LNCaP clone FGC (cell line): ENCODE measurements around the gene NCOA4.
"Not testable (repeated sequence)": the region's sequence is repeated elsewhere in the genome, so short reads cannot be mapped to it uniquely, and the experiment has no call there.

Experiments
- DNase-seq: peaks from one replicate; pipeline ENCODE4 v3.0.0-alpha.2; 2011; ENCODE audit warnings: low read depth
- H3K4me3 ChIP-seq: 2 replicates; pipeline ENCODE4 v1.5.1; 2011; ENCODE audit warnings: mild to moderate bottlenecking, low read depth, low read length, control low read depth
- TF ChIP-seq, protein P1 (sequence below): IDR thresholded peaks from 2 replicates; pipeline ENCODE4 v1.5.1; 2012; ENCODE audit warnings: mild to moderate bottlenecking; ENCODE audit not compliant: control insufficient read depth, insufficient read depth; ENCODE audit errors: extremely low read depth

Gene NCOA4

GRCh38 chr10:46052057-46052790, 21.8 kb upstream of the NCOA4 start:
- H3K4me3 ChIP-seq, result no peak overlapping the region
- TF ChIP-seq, protein P1, sequence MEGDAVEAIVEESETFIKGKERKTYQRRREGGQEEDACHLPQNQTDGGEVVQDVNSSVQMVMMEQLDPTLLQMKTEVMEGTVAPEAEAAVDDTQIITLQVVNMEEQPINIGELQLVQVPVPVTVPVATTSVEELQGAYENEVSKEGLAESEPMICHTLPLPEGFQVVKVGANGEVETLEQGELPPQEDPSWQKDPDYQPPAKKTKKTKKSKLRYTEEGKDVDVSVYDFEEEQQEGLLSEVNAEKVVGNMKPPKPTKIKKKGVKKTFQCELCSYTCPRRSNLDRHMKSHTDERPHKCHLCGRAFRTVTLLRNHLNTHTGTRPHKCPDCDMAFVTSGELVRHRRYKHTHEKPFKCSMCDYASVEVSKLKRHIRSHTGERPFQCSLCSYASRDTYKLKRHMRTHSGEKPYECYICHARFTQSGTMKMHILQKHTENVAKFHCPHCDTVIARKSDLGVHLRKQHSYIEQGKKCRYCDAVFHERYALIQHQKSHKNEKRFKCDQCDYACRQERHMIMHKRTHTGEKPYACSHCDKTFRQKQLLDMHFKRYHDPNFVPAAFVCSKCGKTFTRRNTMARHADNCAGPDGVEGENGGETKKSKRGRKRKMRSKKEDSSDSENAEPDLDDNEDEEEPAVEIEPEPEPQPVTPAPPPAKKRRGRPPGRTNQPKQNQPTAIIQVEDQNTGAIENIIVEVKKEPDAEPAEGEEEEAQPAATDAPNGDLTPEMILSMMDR, result no peak
- no peak for DNase-seq

DNA sequence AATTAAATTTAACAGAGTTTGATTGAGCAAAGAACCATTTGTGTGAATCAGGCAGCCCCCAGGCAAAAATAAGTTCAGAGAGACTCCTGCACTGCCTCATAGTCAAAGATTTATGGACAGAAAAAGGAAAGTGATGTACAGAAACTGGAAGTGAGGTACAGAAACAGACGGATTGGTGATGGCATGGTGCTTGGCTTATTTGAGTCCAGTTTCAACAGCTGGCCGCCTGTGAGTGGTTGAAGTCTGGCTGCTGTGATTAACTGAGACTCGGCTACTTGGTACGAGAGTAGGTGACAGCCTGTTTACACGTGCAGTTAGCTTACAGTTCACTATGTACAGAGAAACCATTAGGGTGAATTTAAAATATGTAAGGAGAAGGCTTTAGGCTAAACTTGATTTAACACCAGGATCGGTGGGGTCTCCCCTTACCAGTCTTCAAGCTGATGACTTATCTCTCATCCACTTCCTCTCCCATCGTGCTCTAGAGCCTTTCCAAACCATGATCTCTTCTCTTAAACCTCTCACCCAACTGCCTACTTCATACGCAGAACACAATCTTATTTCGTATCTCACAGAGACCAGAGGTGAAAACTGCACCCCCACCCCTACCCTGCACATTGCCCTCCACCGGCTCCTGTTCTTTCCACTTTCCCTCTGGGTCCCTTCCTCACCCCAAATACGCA, 20.7 kb upstream of the NCOA4 start:
- H3K4me3 ChIP-seq, result no peak overlapping the region
- DNase-seq, result no peak
- TF ChIP-seq, protein P1, result no peak

- DNase-seq, result not testable (repeated sequence)
Observed at GRCh38 chr10:46049497-46049831, 19.0 kb upstream of the NCOA4 start.

DNA sequence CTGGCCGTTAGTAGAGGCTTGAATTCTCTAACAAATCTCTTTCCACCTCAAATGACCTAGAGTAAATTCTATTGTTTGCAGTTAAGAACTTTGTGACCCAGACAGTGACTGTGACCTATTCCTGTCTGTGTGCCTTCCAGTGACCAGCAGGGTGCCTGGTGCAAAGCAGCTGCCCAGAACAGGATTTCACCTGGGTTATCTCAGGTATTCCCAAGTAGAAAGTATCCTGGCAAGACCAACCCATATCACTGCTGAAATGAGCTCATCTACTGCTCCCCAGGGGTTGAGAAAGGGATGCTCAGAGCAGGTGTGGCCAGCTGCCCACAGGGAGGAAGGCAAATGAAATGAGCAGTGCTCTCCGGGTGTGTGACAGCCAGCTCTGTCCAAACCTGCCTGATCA, 17.7 kb upstream of the NCOA4 start:
- H3K4me3 ChIP-seq, result no peak overlapping the region
- TF ChIP-seq, protein P1, result 0 out of 2 replicates have a peak, but pooled peaks have one; percentile 17
- peak; percentile 92 for DNase-seq

More at GRCh38 chr10:46049497-46049831, 19.0 kb upstream of the NCOA4 start:
- H3K4me3 ChIP-seq, result not testable (repeated sequence)

DNA sequence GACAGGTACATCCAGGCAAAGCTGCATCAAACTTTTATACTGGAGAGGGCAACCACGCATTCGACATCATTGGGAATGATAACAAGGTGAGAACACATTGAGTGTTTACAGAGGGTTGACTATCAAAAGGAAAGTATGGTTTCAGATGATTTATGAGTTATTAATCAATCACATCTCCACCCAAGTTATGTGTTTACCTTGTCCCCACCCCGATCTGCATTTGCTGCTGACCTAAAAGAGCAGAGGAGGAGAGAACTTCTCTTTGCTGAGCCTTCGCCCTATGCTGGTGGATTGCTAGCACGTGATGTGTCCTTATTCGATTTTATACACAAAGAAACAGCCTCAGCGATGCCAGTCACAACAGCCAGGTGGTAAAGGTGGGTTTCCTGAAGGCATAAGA, 15.8 kb upstream of the NCOA4 start, which contains the start of gene MSMB:
MSMB (minus strand) TSS at position 9 of the 400 bp plus-strand sequence. CDS start 32 bp downstream, outside the sequence.
- TF ChIP-seq, protein P1, result no peak
- no peak within 1 kb of the TSS for H3K4me3 ChIP-seq
- DNase-seq, result no peak

DNA sequence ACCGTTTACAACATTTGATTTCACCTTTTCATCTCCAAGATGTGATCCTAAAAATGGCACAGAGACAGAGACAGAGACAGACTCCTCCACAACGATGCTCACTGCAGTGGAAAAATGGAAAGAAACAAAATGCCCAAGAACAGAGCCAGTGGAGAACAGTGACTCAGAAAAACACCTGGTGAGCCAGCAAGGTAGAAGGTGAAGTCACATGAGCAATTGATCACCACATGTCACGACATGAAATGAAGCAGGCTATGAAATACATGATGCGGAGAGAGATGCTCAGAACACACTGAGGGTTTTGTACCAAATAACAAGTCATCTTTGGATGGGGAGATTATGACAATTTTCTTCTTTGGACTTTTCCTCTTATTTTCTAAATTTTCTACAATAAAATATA, 12.1 kb upstream of the NCOA4 start:
- H3K4me3 ChIP-seq, result no peak overlapping the region
- TF ChIP-seq, protein P1, result no peak
- DNase-seq, result no peak

DNA sequence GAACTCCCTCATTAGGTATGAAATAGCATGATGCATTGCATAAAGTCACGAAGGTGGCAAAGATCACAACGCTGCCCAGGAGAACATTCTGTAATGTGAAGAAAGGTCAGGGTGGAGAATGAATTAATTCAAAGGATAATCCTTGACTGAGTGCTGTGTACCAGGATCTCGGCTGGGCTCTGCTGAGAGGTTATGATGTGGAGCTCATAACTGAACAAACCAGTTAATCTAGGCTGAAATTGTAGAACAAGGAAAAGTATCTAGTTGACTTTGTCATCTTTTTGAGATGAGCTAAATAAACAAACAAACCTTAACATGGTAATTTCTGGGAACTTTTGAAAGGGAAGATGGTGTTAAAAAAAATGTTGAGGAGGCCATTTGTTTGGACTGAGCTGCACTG, 9.6 kb upstream of the NCOA4 start:
- TF ChIP-seq, protein P1, result no peak
- no peak for DNase-seq
- H3K4me3 ChIP-seq, result no peak overlapping the region
